ENCODE measurements around the gene GRID1.

The GRID1 gene

DNA sequence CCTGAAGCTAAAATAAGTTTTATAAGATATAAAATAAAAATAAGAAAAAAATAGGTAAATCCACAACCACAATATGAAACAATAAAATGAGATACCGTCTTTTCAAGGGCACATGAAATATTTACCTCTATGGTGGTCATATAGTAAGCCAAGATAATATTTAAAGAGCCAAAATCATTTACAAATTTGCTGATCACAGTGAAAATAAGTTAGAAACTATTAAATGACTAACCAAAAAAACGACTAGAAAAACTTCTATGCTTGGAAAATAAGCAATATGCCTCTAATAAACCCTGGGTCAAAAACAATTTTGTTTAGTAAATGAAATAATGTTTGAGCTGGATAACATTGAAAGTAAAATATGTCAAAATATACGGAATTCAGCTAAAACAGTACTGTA, 535.2 kb downstream of the GRID1 start:
- H3K9me3 Mint-ChIP-seq: peaks cover 32% of the 10 kb centered on the region
- H3K4me3 Mint-ChIP-seq: no peak overlapping the region
- TF ChIP-seq, protein P1, sequence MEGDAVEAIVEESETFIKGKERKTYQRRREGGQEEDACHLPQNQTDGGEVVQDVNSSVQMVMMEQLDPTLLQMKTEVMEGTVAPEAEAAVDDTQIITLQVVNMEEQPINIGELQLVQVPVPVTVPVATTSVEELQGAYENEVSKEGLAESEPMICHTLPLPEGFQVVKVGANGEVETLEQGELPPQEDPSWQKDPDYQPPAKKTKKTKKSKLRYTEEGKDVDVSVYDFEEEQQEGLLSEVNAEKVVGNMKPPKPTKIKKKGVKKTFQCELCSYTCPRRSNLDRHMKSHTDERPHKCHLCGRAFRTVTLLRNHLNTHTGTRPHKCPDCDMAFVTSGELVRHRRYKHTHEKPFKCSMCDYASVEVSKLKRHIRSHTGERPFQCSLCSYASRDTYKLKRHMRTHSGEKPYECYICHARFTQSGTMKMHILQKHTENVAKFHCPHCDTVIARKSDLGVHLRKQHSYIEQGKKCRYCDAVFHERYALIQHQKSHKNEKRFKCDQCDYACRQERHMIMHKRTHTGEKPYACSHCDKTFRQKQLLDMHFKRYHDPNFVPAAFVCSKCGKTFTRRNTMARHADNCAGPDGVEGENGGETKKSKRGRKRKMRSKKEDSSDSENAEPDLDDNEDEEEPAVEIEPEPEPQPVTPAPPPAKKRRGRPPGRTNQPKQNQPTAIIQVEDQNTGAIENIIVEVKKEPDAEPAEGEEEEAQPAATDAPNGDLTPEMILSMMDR (IDR thresholded peaks at IDR 0.05): no peak
- H3K27ac Mint-ChIP-seq: no peak overlapping the region
- DNase-seq: no peak
- peaks cover 7% of the 10 kb centered on the region for H3K27me3 Mint-ChIP-seq (ENCODE audit: low read depth, poor library complexity)
- H3K36me3 Mint-ChIP-seq (ENCODE audit: low read depth): no peaks in the 10 kb centered on the region
- no peaks in the 10 kb centered on the region for H3K4me1 Mint-ChIP-seq

DNA sequence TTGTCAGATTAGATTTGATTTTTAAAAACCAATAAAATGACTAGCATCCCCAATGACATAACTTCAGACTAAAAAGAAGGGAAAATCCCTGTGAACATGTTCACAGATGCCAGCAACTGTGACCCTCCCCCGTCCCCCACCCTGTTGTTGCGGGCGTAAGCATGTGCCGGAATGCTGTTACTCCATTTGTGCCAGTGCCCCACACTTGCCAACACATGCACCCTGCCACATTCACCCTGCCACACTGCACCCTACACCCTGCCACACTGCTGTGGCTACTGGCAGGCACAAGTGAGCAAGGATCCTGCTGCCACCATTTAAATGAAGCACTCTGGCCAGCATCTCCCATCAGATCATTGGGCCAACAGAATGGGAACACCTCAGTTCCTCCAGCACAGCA, 540.2 kb downstream of the GRID1 start:
- H3K27ac Mint-ChIP-seq: no peak overlapping the region
- no peak overlapping the region for H3K4me3 Mint-ChIP-seq
- peaks cover 4% of the 10 kb centered on the region for H3K27me3 Mint-ChIP-seq (ENCODE audit: low read depth, poor library complexity)
- H3K4me1 Mint-ChIP-seq: no peaks in the 10 kb centered on the region
- no peak for DNase-seq
- peaks cover 32% of the 10 kb centered on the region for H3K9me3 Mint-ChIP-seq
- no peaks in the 10 kb centered on the region for H3K36me3 Mint-ChIP-seq (ENCODE audit: low read depth)
- TF ChIP-seq, protein P1 (IDR thresholded peaks at IDR 0.05): no peak

DNA sequence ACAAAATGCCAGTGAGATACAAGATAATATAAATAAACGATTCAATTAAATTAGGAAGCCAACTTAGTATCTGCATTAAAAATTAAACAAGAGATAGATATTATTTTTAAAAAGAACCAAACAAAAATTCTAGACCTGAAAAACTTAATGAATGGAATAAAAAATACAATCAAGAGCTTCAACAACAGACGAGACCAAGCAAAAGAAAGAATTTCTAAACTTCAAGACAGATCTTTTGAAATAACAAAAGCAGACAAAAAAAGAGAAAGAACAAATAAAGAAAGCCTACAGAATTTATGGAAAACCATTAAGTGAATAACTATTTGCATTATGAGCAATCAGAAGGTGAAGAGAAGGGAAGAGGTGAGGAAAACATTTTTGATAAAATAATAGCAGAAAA, 555.2 kb downstream of the GRID1 start:
- H3K9me3 Mint-ChIP-seq: peaks cover 56% of the 10 kb centered on the region
- H3K27ac Mint-ChIP-seq: no peak overlapping the region
- no peak for DNase-seq
- H3K4me3 Mint-ChIP-seq: no peak overlapping the region
- peaks cover 5% of the 10 kb centered on the region for H3K36me3 Mint-ChIP-seq (ENCODE audit: low read depth)
- no peaks in the 10 kb centered on the region for H3K27me3 Mint-ChIP-seq (ENCODE audit: low read depth, poor library complexity)
- no peaks in the 10 kb centered on the region for H3K4me1 Mint-ChIP-seq
- TF ChIP-seq, protein P1 (IDR thresholded peaks at IDR 0.05): no peak

DNA sequence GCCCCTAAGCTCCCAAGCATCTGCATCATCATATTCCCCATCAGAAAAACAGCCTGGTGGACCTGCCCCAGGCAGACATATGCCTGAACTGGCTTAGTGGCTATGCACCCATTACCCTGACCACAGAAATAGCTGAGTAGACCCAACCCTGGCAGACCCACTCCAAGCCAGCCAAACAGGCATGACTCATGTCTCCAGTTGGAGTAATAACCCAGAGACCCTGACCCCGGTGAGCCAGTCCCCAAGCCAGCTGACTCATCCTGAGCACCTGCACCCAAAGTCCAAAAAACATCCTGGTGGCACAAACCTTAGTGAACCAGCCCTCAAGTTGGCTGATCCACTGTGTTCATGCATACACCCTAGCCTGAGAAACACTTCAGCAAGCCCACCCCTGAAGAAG, 555.9 kb downstream of the GRID1 start:
- Mint-ChIP-seq H3K27me3 (ENCODE audit: low read depth, poor library complexity) (no peaks in the 10 kb centered on the region), H3K4me1 (no peaks in the 10 kb centered on the region), H3K9me3 (peaks cover 56% of the 10 kb centered on the region), H3K4me3 (no peak overlapping the region), H3K36me3 (ENCODE audit: low read depth) (peaks cover 5% of the 10 kb centered on the region), H3K27ac (no peak overlapping the region)
- DNase-seq: no peak
- TF ChIP-seq, protein P1 (IDR thresholded peaks at IDR 0.05): no peak

GRCh38 chr10:85795460-85795859, 571.1 kb downstream of the GRID1 start:
- Mint-ChIP-seq H3K27me3 (ENCODE audit: low read depth, poor library complexity) (peaks cover 9% of the 10 kb centered on the region), H3K36me3 (ENCODE audit: low read depth) (no peaks in the 10 kb centered on the region), H3K27ac (no peak overlapping the region), H3K4me1 (peaks cover 27% of the 10 kb centered on the region), H3K4me3 (no peak overlapping the region), H3K9me3 (no peaks in the 10 kb centered on the region)
- TF ChIP-seq, protein P1 (IDR thresholded peaks at IDR 0.05): no peak
- DNase-seq: no peak

- Mint-ChIP-seq H3K9me3 (no peaks in the 10 kb centered on the region), H3K36me3 (ENCODE audit: low read depth) (no peaks in the 10 kb centered on the region), H3K4me3 (no peak overlapping the region), H3K27ac (no peak overlapping the region), H3K27me3 (ENCODE audit: low read depth, poor library complexity) (peaks cover 5% of the 10 kb centered on the region), H3K4me1 (peaks cover 36% of the 10 kb centered on the region)
- TF ChIP-seq, protein P1 (IDR thresholded peaks at IDR 0.05): no peak
- DNase-seq: no peak
Observed at GRCh38 chr10:85794553-85794952, 572.0 kb downstream of the GRID1 start.

Data from nephron progenitor cell (in vitro differentiated cells).